PC-9 (cell line): ENCODE results near the gene PDE3B.

Experiments
- CTCF ChIP-seq: fragments of 200-600 bp; sonication (generic); conservative IDR thresholded peaks from 2 replicates; pipeline ENCODE4 v1.6.1; 2017; ENCODE audit warnings: mixed run types, antibody characterized with exemption, mild to moderate bottlenecking, moderate library complexity
- EZH2 ChIP-seq: fragments of 200-600 bp; sonication (generic); IDR thresholded peaks from 2 replicates; pipeline ENCODE4 v1.8.0; 2017; ENCODE audit warnings: antibody characterized with exemption, low read depth

DNA sequence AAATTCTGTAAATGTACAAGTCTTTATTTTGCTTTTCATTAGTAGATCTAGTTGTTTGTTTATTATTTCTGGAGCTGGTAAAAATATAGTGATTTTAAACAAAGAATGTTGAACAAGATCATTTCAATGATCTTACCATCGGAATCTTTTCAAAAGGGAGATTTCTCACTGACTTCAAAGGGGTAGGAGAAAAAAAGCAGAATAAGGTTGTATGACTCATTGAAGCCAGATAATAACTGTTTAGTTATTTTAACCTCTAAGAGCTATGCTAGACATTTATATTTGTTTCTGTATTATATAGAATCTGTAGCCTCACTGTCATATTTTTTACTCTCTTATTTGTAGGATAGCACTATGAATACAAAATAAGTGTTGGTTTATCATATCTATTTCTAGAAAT is 8.1 kb upstream of the PDE3B start:
- TF ChIP-seq EZH2 (no peak), CTCF (no peak)
